HepG2 (cell line): ENCODE results near the gene NTN3. TPM values are rescaled to one million over a fixed set of nuclear protein-coding genes. Genes with fewer than 3 reads are reported as not detected.

Source experiments
- ARNT2 ChIP-seq: sonication (generic); formaldehyde crosslinking; IDR thresholded peaks from 2 replicates; pipeline ENCODE4 v1.8.0; 2022; ENCODE audit warnings: mild to moderate bottlenecking, low read depth, missing genetic modification reagents, moderate library complexity
- CBX5 ChIP-seq: sonication (generic); formaldehyde crosslinking; IDR thresholded peaks from 2 replicates; pipeline ENCODE4 v1.4.0; 2020; ENCODE audit warnings: missing genetic modification reagents, borderline replicate concordance
- ELK4 ChIP-seq: sonication (generic); formaldehyde crosslinking; IDR thresholded peaks from 2 replicates; pipeline ENCODE4 v1.9.0; 2021; ENCODE audit warnings: missing genetic modification reagents, borderline replicate concordance
- EZH2 ChIP-seq: conservative IDR thresholded peaks from 2 replicates; pipeline ENCODE4 v1.6.1; 2012; ENCODE audit warnings: mild to moderate bottlenecking, low read depth, low read length, moderate library complexity
- HNF4G ChIP-seq, 2 experiments: sonication (generic) in 1 of 2; formaldehyde crosslinking in 1 of 2; IDR thresholded peaks; 2 replicates each; pipeline versions ENCODE4 v1.4.0 to v1.6.1; 2011 to 2020; ENCODE audit warnings: borderline replicate concordance in 2 of 2, low read depth in 2 of 2, mild to moderate bottlenecking in 2 of 2, low read length in 1 of 2, missing genetic modification reagents in 1 of 2, moderate library complexity in 1 of 2
- HOXA3 ChIP-seq: sonication (generic); formaldehyde crosslinking; IDR thresholded peaks from 2 replicates; pipeline ENCODE4 v1.5.0; 2020; ENCODE audit warnings: missing genetic modification reagents
- KDM1A ChIP-seq: IDR thresholded peaks from 2 replicates; pipeline ENCODE4 v1.6.1; 2016; ENCODE audit warnings: missing compliant biosample characterization
- MAFK ChIP-seq, 2 experiments: IDR thresholded peaks in 1 of 2; conservative IDR thresholded peaks in 1 of 2; 2 replicates each; pipeline ENCODE4 v1.6.1; 2011; ENCODE audit warnings: improper control_type of control experiment in 2 of 2, low read length in 2 of 2
- MATR3 ChIP-seq: sonication (generic); formaldehyde crosslinking; IDR thresholded peaks from 2 replicates; pipeline ENCODE4 v1.4.0; 2020; ENCODE audit warnings: missing genetic modification reagents
- MEIS1 ChIP-seq: sonication (generic); formaldehyde crosslinking; IDR thresholded peaks from 2 replicates; pipeline ENCODE4 v1.9.0; 2021; ENCODE audit warnings: mild to moderate bottlenecking, missing genetic modification reagents, moderate library complexity, borderline replicate concordance
- NFE2L2 ChIP-seq: fragments of 150-350 bp; IDR thresholded peaks from 2 replicates; pipeline ENCODE4 v1.6.1; 2014; ENCODE audit warnings: low read length
- NR2F6 ChIP-seq, 2 experiments: IDR thresholded peaks; 2 replicates each; pipeline ENCODE4 v1.6.1; 2016; ENCODE audit warnings: antibody characterized with exemption in 1 of 2, mild to moderate bottlenecking in 1 of 2
- SMC3 ChIP-seq: IDR thresholded peaks from 2 replicates; pipeline ENCODE4 v1.6.1; 2011; ENCODE audit warnings: low read length, improper control_type of control experiment
- SRSF9 ChIP-seq: fragments of 200-400 bp; formaldehyde crosslinking; IDR thresholded peaks from 2 replicates; pipeline ENCODE4 v1.6.1; 2018; ENCODE audit warnings: borderline replicate concordance, mild to moderate bottlenecking, low read depth, low read length; ENCODE audit not compliant: insufficient read depth, poor library complexity, severe bottlenecking
- ZBTB46 ChIP-seq: sonication (generic); formaldehyde crosslinking; IDR thresholded peaks from 2 replicates; pipeline ENCODE4 v1.4.0; 2020; ENCODE audit warnings: mild to moderate bottlenecking, missing genetic modification reagents, borderline replicate concordance
- ZFX ChIP-seq: sonication (generic); formaldehyde crosslinking; IDR thresholded peaks from 2 replicates; pipeline ENCODE4 v1.4.0; 2020; ENCODE audit warnings: mild to moderate bottlenecking, low read depth, missing genetic modification reagents, moderate library complexity
- ZFY ChIP-seq: sonication (generic); formaldehyde crosslinking; IDR thresholded peaks from 2 replicates; pipeline ENCODE4 v1.4.0; 2020; ENCODE audit warnings: missing genetic modification reagents
- ZNF138 ChIP-seq: sonication (generic); formaldehyde crosslinking; IDR thresholded peaks from 2 replicates; pipeline ENCODE4 v1.5.0; 2020; ENCODE audit warnings: mild to moderate bottlenecking, low read depth, missing genetic modification reagents
- ZNF280D ChIP-seq: sonication (generic); formaldehyde crosslinking; IDR thresholded peaks from 2 replicates; pipeline ENCODE4 v1.5.1; 2020; ENCODE audit warnings: mild to moderate bottlenecking, missing genetic modification reagents
- ZNF460 ChIP-seq: sonication (generic); formaldehyde crosslinking; IDR thresholded peaks from 2 replicates; pipeline ENCODE4 v1.5.1; 2020; ENCODE audit warnings: missing genetic modification reagents, mild to moderate bottlenecking, borderline replicate concordance
- ZNF550 ChIP-seq: sonication (generic); formaldehyde crosslinking; IDR thresholded peaks from 2 replicates; pipeline ENCODE4 v1.4.0; 2020; ENCODE audit warnings: mild to moderate bottlenecking, missing genetic modification reagents, borderline replicate concordance
- polyA plus RNA-seq, 8 experiments: library from polyadenylated mRNA; depleted of rRNA in 3 of 8; stranded (reverse) in 7 of 8; unstranded in 1 of 8; fragments of >200 nt; fragmentation: Illumina TruSeq in 4 of 8; extraction: Trizol in 4 of 8; gene quantifications; 2 replicates each; pipeline versions ENCODE4 v1.2.1 to v1.2.3, GENCODE V29; 2011 to 2016; ENCODE audit warnings: low read depth in 4 of 8, missing spikeins in 1 of 8, mixed read lengths in 1 of 8; ENCODE audit not compliant: insufficient read depth in 1 of 8
- total RNA-seq, 5 experiments: library from RNA; depleted of rRNA; stranded (reverse); fragments of >200 nt; fragmentation: Illumina TruSeq; extraction: Trizol; gene quantifications; 2 replicates each; pipeline ENCODE4 v1.2.3, GENCODE V29; 2016; ENCODE audit warnings: low read depth in 1 of 5

NTN3 gene
- total and polyA plus RNA-seq, 2 of the 13 experiments (the other 11 are each of a cell fraction or from before 2014, with no cell fraction given): 0.09 to 0.20 TPM

- no peak for TF ChIP-seq ZNF280D
- no peak for TF ChIP-seq ELK4 (CRISPR knock-in tag)
- no peak for TF ChIP-seq MEIS1 (CRISPR knock-in tag)
- TF ChIP-seq SMC3: peak; percentile 27
- no peak for TF ChIP-seq NFE2L2
- TF ChIP-seq MATR3 (CRISPR knock-in tag): no peak
- TF ChIP-seq ZFX (CRISPR knock-in tag): peak; percentile 64; the same call in 1 of the 2 replicates
- TF ChIP-seq MAFK (conservative IDR thresholded peaks at IDR 0.05 in 1 of 2, IDR thresholded peaks at IDR 0.05 in 1 of 2; ENCODE audit: low read length in 2 of 2): no peak
- peak; percentile 52; the same call in 1 of the 2 replicates for TF ChIP-seq ZFY
- peak; percentile 66 for TF ChIP-seq HNF4G (IDR thresholded peaks at IDR 0.05; ENCODE audit: borderline replicate concordance, low read depth, low read length)
- TF ChIP-seq HNF4G (CRISPR knock-in tag; IDR thresholded peaks at IDR 0.05; ENCODE audit: borderline replicate concordance, low read depth): peak; percentile 64; the same call in 1 of the 2 replicates
- peak; percentile 98 for TF ChIP-seq NR2F6 (IDR thresholded peaks at IDR 0.05)
- peak; percentile 99 for TF ChIP-seq NR2F6 (CRISPR knock-in tag; IDR thresholded peaks at IDR 0.05)
- TF ChIP-seq ZBTB46 (CRISPR knock-in tag): no peak
- no peak; the same call in 1 of the 2 replicates for TF ChIP-seq ZNF460 (CRISPR knock-in tag)
- peak; percentile 82 for TF ChIP-seq HOXA3 (CRISPR knock-in tag)
- TF ChIP-seq ARNT2 (CRISPR knock-in tag): peak; percentile 43; the same call in 1 of the 2 replicates
- TF ChIP-seq ZNF550: no peak
- peak; percentile 39; the same call in 1 of the 2 replicates for TF ChIP-seq CBX5 (CRISPR knock-in tag)
- no peak for TF ChIP-seq SRSF9
- TF ChIP-seq EZH2: no peak
- TF ChIP-seq ZNF138 (CRISPR knock-in tag): no peak
- TF ChIP-seq KDM1A: no peak
Observed at GRCh38 chr16:2484898-2485508, 13.9 kb downstream of the NTN3 start (continued).
